SK-N-SH treated with all-trans-retinoic acid at 6 μM for 48 hours (cell line): ENCODE data around the gene CFAP61.

Source experiments
- ISL1 ChIP-seq: fragments of 250-450 bp; sonication (Bioruptor Pico); IDR thresholded peaks from 2 replicates; pipeline ENCODE4 v2.1.2; 2022; ENCODE audit warnings: mild to moderate bottlenecking, moderate library complexity
- ZNF70 ChIP-seq: fragments of 450-650 bp; formaldehyde crosslinking; IDR thresholded peaks from 2 replicates; pipeline ENCODE4 v1.5.0; 2020; ENCODE audit warnings: mild to moderate bottlenecking, moderate library complexity

- TF ChIP-seq ISL1 (no peak), ZNF70 (CRISPR knock-in tag) (no peak)
Observed at GRCh38 chr20:20094410-20094809, 42.1 kb downstream of the CFAP61 start.
